ENCODE results near the gene LTBR. TPM values are rescaled to one million over a fixed set of nuclear protein-coding genes. Genes with fewer than 3 reads are reported as not detected.
"Not testable (repeated sequence)": the region's sequence is repeated elsewhere in the genome, so short reads cannot be mapped to it uniquely, and the experiment has no call there.

The LTBR gene
- polyA plus RNA-seq, 1 donor from 2014 or later = not detected

GRCh38 chr12:6404390-6404789 is 20.4 kb downstream of the LTBR start:
- Mint-ChIP-seq H3K27me3 (peaks cover 9% of the 10 kb centered on the region), H3K27ac (no peak overlapping the region), H3K4me3 (no peak overlapping the region), H3K4me1 (no peaks in the 10 kb centered on the region), H3K36me3 (no peaks in the 10 kb centered on the region), H3K9me3 (no peaks in the 10 kb centered on the region)

GRCh38 chr12:6405963-6406362 is 22.0 kb downstream of the LTBR start:
- no peak overlapping the region for H3K4me3 Mint-ChIP-seq
- no peaks in the 10 kb centered on the region for H3K9me3 Mint-ChIP-seq
- H3K27ac Mint-ChIP-seq = no peak overlapping the region
- H3K4me1 Mint-ChIP-seq = no peaks in the 10 kb centered on the region
- H3K27me3 Mint-ChIP-seq = peaks cover 9% of the 10 kb centered on the region
- H3K36me3 Mint-ChIP-seq = no peaks in the 10 kb centered on the region

- Mint-ChIP-seq H3K36me3 (no peaks in the 10 kb centered on the region), H3K27me3 (peaks cover 9% of the 10 kb centered on the region), H3K4me1 (no peaks in the 10 kb centered on the region), H3K27ac (no peak overlapping the region), H3K4me3 (no peak overlapping the region), H3K9me3 (peaks cover 0 to 2% (median 0%) of the 10 kb centered on the region in 3 donors)
These were observed 23.4 kb downstream of the LTBR start for GRCh38 chr12:6407236-6407954.

- Mint-ChIP-seq H3K4me3 (no peak overlapping the region), H3K27ac (no peak overlapping the region), H3K9me3 (peaks cover 0 to 2% (median 0%) of the 10 kb centered on the region in 3 donors), H3K4me1 (peaks cover 0 to 7% (median 0%) of the 10 kb centered on the region in 3 donors), H3K36me3 (no peaks in the 10 kb centered on the region), H3K27me3 (peaks cover 5% of the 10 kb centered on the region)
These were observed 32.6 kb downstream of the LTBR start for GRCh38 chr12:6416596-6416995.

GRCh38 chr12:6418796-6419195 is 34.8 kb downstream of the LTBR start:
- Mint-ChIP-seq H3K27me3 (peaks cover 5% of the 10 kb centered on the region), H3K9me3 (no peaks in the 10 kb centered on the region), H3K4me1 (peaks cover 7 to 13% (median 7%) of the 10 kb centered on the region in 3 donors)

GRCh38 chr12:6420364-6420763 is 36.4 kb downstream of the LTBR start:
- H3K27me3 Mint-ChIP-seq = peaks cover 4% of the 10 kb centered on the region
- H3K27ac Mint-ChIP-seq = no peak overlapping the region
- H3K36me3 Mint-ChIP-seq = no peaks in the 10 kb centered on the region
- no peak overlapping the region for H3K4me3 Mint-ChIP-seq
- no peaks in the 10 kb centered on the region for H3K9me3 Mint-ChIP-seq
- H3K4me1 Mint-ChIP-seq = peaks cover 9 to 16% (median 9%) of the 10 kb centered on the region in 3 donors

More at GRCh38 chr12:6418796-6419195, 34.8 kb downstream of the LTBR start:
- H3K4me3 Mint-ChIP-seq = no peak overlapping the region
- no peak overlapping the region for H3K27ac Mint-ChIP-seq
- no peaks in the 10 kb centered on the region for H3K36me3 Mint-ChIP-seq

GRCh38 chr12:6423267-6424007 is 39.5 kb downstream of the LTBR start:
- Mint-ChIP-seq H3K36me3 (peaks cover 3% of the 10 kb centered on the region), H3K9me3 (no peaks in the 10 kb centered on the region), H3K4me3 (peak overlapping the region; percentile 25 to 83 (median 62)), H3K27me3 (no peaks in the 10 kb centered on the region), H3K27ac (peak overlapping the region; percentile 88 to 99 (median 93)), H3K4me1 (peaks cover 25 to 33% (median 30%) of the 10 kb centered on the region in 3 donors)

- Mint-ChIP-seq H3K4me3 (peak overlapping the region in 2 of 4 donors; percentile 62 to 63), H3K9me3 (no peaks in the 10 kb centered on the region), H3K27me3 (no peaks in the 10 kb centered on the region), H3K27ac (peak overlapping the region; percentile 88 to 99 (median 93)), H3K4me1 (peaks cover 26 to 35% (median 31%) of the 10 kb centered on the region in 3 donors), H3K36me3 (peaks cover 3% of the 10 kb centered on the region)
These were observed 40.0 kb downstream of the LTBR start for GRCh38 chr12:6424008-6424347.

GRCh38 chr12:6424866-6425265 is 40.9 kb downstream of the LTBR start:
- peaks cover 26 to 39% (median 34%) of the 10 kb centered on the region in 3 donors for H3K4me1 Mint-ChIP-seq

GRCh38 chr12:6425590-6426531 is 41.9 kb downstream of the LTBR start:
- no peaks in the 10 kb centered on the region for H3K27me3 Mint-ChIP-seq
- H3K4me3 Mint-ChIP-seq = peak overlapping the region; percentile 63 to 88 (median 74)
- peaks cover 3% of the 10 kb centered on the region for H3K36me3 Mint-ChIP-seq
- H3K9me3 Mint-ChIP-seq = no peaks in the 10 kb centered on the region
- H3K27ac Mint-ChIP-seq = peak overlapping the region; percentile 97 to 100 (median 99)
- peaks cover 35 to 49% (median 44%) of the 10 kb centered on the region in 3 donors for H3K4me1 Mint-ChIP-seq

More at GRCh38 chr12:6424866-6425265, 40.9 kb downstream of the LTBR start:
- no peaks in the 10 kb centered on the region for H3K9me3 Mint-ChIP-seq
- H3K27ac Mint-ChIP-seq = peak overlapping the region; percentile 87 to 99 (median 97)
- H3K4me3 Mint-ChIP-seq = peak overlapping the region in 3 of 4 donors; percentile 14 to 55 (median 36)
- H3K36me3 Mint-ChIP-seq = peaks cover 3% of the 10 kb centered on the region
- H3K27me3 Mint-ChIP-seq = no peaks in the 10 kb centered on the region

GRCh38 chr12:6426882-6427671 is 43.1 kb downstream of the LTBR start:
- no peaks in the 10 kb centered on the region for H3K27me3 Mint-ChIP-seq

GRCh38 chr12:6427796-6428195 is 43.8 kb downstream of the LTBR start:
- peak overlapping the region; percentile 81 to 95 (median 92) for H3K4me3 Mint-ChIP-seq
- H3K4me1 Mint-ChIP-seq = peaks cover 46 to 59% (median 53%) of the 10 kb centered on the region in 3 donors
- peak overlapping the region; percentile 97 to 100 (median 99) for H3K27ac Mint-ChIP-seq

More at GRCh38 chr12:6426882-6427671, 43.1 kb downstream of the LTBR start:
- Mint-ChIP-seq H3K27ac (peak overlapping the region; percentile 97 to 100 (median 99)), H3K4me1 (peaks cover 43 to 56% (median 51%) of the 10 kb centered on the region in 3 donors), H3K4me3 (peak overlapping the region; percentile 81 to 95 (median 92)), H3K9me3 (no peaks in the 10 kb centered on the region), H3K36me3 (peaks cover 3% of the 10 kb centered on the region)

GRCh38 chr12:6428326-6428725 is 44.4 kb downstream of the LTBR start:
- H3K27me3 Mint-ChIP-seq = no peaks in the 10 kb centered on the region
- no peaks in the 10 kb centered on the region for H3K9me3 Mint-ChIP-seq
- H3K4me1 Mint-ChIP-seq = peaks cover 48 to 61% (median 55%) of the 10 kb centered on the region in 3 donors
- H3K27ac Mint-ChIP-seq = peak overlapping the region; percentile 97 to 100 (median 99)
- H3K4me3 Mint-ChIP-seq = peak overlapping the region; percentile 81 to 95 (median 84)
- H3K36me3 Mint-ChIP-seq = peaks cover 3% of the 10 kb centered on the region

More at GRCh38 chr12:6427796-6428195, 43.8 kb downstream of the LTBR start:
- H3K9me3 Mint-ChIP-seq, H3K36me3 Mint-ChIP-seq, H3K27me3 Mint-ChIP-seq: not testable (repeated sequence)
